ENCODE measurements around the gene TCEANC2. TPM values are rescaled to one million over a fixed set of nuclear protein-coding genes. Genes with fewer than 3 reads are reported as not detected.

The TCEANC2 gene
- total and polyA plus RNA-seq, 2 donors (not counting 3 experiments of a cell fraction or from before 2014, with no cell fraction given), result 3.2 to 6.1 TPM

DNA sequence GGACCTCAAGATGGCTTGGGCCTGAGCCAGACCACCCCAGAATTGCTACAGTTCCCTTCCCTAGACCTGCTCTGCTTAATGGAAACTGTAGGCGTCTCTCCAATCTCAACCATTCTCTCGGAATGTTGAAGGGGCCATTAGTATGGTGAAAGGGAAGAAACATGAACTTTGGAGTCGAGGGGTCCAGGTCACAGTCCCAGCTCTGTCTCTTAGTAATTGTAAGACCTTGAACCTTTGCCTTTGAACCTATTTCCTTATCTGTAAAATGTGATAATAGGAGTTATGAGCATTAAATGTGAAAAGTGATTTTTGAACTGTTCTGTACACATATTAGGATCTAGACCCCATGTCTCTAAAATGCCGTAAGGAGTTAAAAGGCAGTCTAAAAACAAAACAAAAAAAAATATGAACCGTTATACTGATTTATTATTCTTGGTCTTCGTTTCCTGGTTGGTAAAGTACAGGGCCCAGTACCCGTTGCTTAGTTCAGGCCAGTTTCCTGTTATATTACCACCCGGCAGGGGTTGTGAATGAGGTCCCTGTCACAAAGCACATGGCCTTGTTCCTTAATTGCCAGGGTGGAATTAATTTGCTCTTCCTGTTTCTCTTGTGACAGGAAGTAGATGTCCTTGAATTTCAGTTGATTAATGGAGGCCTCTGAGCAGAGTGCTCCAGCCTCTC, 42.3 kb downstream of the TCEANC2 start:
- Histone ChIP-seq H3K9me1 (replicated peaks; ENCODE audit: control insufficient read depth, extremely low read depth, insufficient read depth, low read length) (no peaks in the 10 kb centered on the region), H3K79me2 (ENCODE audit: control insufficient read depth, insufficient read depth, low read length) (no peaks in the 10 kb centered on the region), H3K4me2 (ENCODE audit: insufficient read depth, low read length) (no peak overlapping the region), H3K27me3 (ENCODE audit: control insufficient read depth in 2 of 2, insufficient read depth in 2 of 2, low read length in 2 of 2) (no peaks in the 10 kb centered on the region), H3K9me3 (replicated peaks; ENCODE audit: control insufficient read depth, insufficient read depth, low read length) (no peaks in the 10 kb centered on the region), H3K4me1 (ENCODE audit: control insufficient read depth, extremely low read depth, insufficient read depth, low read length) (peaks cover 5% of the 10 kb centered on the region), H4K20me1 (replicated peaks; ENCODE audit: control insufficient read depth, extremely low read depth, insufficient read depth, low read length) (no peaks in the 10 kb centered on the region), H2AFZ (ENCODE audit: low read depth, low read length) (peak overlapping the region; percentile 50), H3K27ac (ENCODE audit: insufficient read depth, low read depth, low read length) (no peak overlapping the region), H3K36me3 (ENCODE audit: control insufficient read depth in 2 of 2, extremely low read depth in 1 of 2, insufficient read depth in 2 of 2, low read length in 2 of 2) (no peaks in the 10 kb centered on the region), H3K4me3 (replicated peaks in 1 of 3; ENCODE audit: insufficient read depth in 1 of 3, low read depth in 1 of 3, low read length in 3 of 3) (no peak overlapping the region), H3K9ac (replicated peaks; ENCODE audit: extremely low read depth, insufficient read depth, low read length) (no peak overlapping the region)
- TF ChIP-seq POLR2A (IDR thresholded peaks at IDR 0.05; ENCODE audit: low read depth, low read length) (no peak), CTCF (IDR thresholded peaks at IDR 0.05; ENCODE audit: extremely low read depth in 1 of 2, insufficient read depth in 1 of 2, low read depth in 1 of 2, low read length in 2 of 2) (no peak), MYC (IDR thresholded peaks at IDR 0.05; ENCODE audit: low read depth, low read length) (no peak), FOS (IDR thresholded peaks at IDR 0.05; ENCODE audit: borderline replicate concordance, insufficient read depth, low read length) (no peak), JUN (IDR thresholded peaks at IDR 0.05; ENCODE audit: borderline replicate concordance, insufficient read depth, insufficient read length, low read depth) (no peak), MAX (IDR thresholded peaks at IDR 0.05; ENCODE audit: insufficient read depth, insufficient read length) (no peak), GATA2 (IDR thresholded peaks at IDR 0.05; ENCODE audit: insufficient read depth, insufficient read length, low read depth, low read length) (no peak), EZH2 (IDR thresholded peaks at IDR 0.05; ENCODE audit: borderline replicate concordance, low read depth, low read length, severe bottlenecking) (no peak), POLR2AphosphoS5 (IDR thresholded peaks at IDR 0.05; ENCODE audit: insufficient read depth, low read depth, low read length) (no peak)
- dilution Hi-C loops (cut with MboI; ENCODE audit: extremely low pct_ligation_motif_present, low sequenced_read_pairs) (no loop called here), intact Hi-C loops (cut with micrococcal nuclease) (no loop called here)
- DNase-seq (ENCODE audit: low read depth, low spot score) (peak; percentile 53), FAIRE-seq (peak; percentile 64)
- no TSS peak for BruUV-seq (replicated peaks)
- ChIA-PET POLR2A (no interaction called here), CTCF (interaction anchor here (0.6 to 1.6 kb wide), 3 partner anchors 12 to 26 kb away, joined by 3 to 4 read pairs (median 3); no protein-coding TSS in a partner anchor)
